CD4-positive, alpha-beta T cell (primary cell): ENCODE data around the gene GPR68. TPM values are rescaled to one million over a fixed set of nuclear protein-coding genes. Genes with fewer than 3 reads are reported as not detected.

Experiments used
- ATAC-seq: fragments of 200-7000 bp; cut with Tn5 transposase; one replicate; pipeline ENCODE4 v1.10.0; 2022; ENCODE audit warnings: mild to moderate bottlenecking; ENCODE audit not compliant: poor library complexity
- CTCF ChIA-PET: fragments of 350-600 bp; sonication (Branson Sonifier 250); formaldehyde crosslinking; loops from one replicate; lab custom pipeline; 2021; ENCODE audit warnings: antibody characterized with exemption, inconsistent platforms; lab: Charles Lee
- POLR2A ChIA-PET: fragments of 350-600 bp; sonication (Branson Sonifier 250); formaldehyde crosslinking; loops from one replicate; lab custom pipeline; 2021; ENCODE audit warnings: antibody characterized with exemption, inconsistent platforms; lab: Charles Lee
- DNase-seq, 14 experiments: peaks; one replicate each; pipeline ENCODE4 v3.0.0-alpha.2; 2013 to 2020; ENCODE audit warnings: mixed read lengths in 2 of 14
- H3K27ac ChIP-seq, 2 donors: one replicate each; pipeline versions ENCODE4 v1.5.1 to v1.7.0; 2013; ENCODE audit warnings: low read length in 2 of 2, low read depth in 1 of 2, mild to moderate bottlenecking in 1 of 2
- H3K27me3 ChIP-seq, 2 experiments: 1 replicate in 1 of 2; 2 replicates in 1 of 2; pipeline versions ENCODE4 v1.6.1 to v1.7.0; 2013; ENCODE audit warnings: low read length in 2 of 2, control low read depth in 1 of 2, mild to moderate bottlenecking in 1 of 2, moderate library complexity in 1 of 2; ENCODE audit not compliant: insufficient read depth in 2 of 2, control insufficient read depth in 1 of 2
- H3K36me3 ChIP-seq: one replicate; pipeline ENCODE4 v1.6.1; 2013; ENCODE audit warnings: low read length, control low read depth; ENCODE audit not compliant: insufficient read depth
- H3K4me1 ChIP-seq: one replicate; pipeline ENCODE4 v1.6.1; 2013; ENCODE audit warnings: low read length, control low read depth; ENCODE audit not compliant: insufficient read depth
- H3K4me3 ChIP-seq: one replicate; pipeline ENCODE4 v1.5.1; 2013; ENCODE audit warnings: mild to moderate bottlenecking, low read length, moderate library complexity
- H3K9me3 ChIP-seq, 2 experiments: 1 replicate in 1 of 2; 2 replicates in 1 of 2; pipeline versions ENCODE4 v1.6.1 to v1.7.0; 2013; ENCODE audit warnings: low read length in 2 of 2, mild to moderate bottlenecking in 2 of 2, control low read depth in 1 of 2, moderate library complexity in 1 of 2; ENCODE audit not compliant: control insufficient read depth in 1 of 2, insufficient read depth in 1 of 2
- H3K27ac Mint-ChIP-seq: one replicate; pipeline ENCODE4 v1.8.0; 2020; ENCODE audit warnings: mixed read lengths
- H3K27me3 Mint-ChIP-seq: one replicate; pipeline ENCODE4 v1.8.0; 2021; ENCODE audit warnings: mixed read lengths
- H3K36me3 Mint-ChIP-seq: one replicate; pipeline ENCODE4 v1.8.0; 2021; ENCODE audit warnings: low read depth, mixed read lengths
- H3K4me1 Mint-ChIP-seq: one replicate; pipeline ENCODE4 v1.8.0; 2021; ENCODE audit warnings: low read depth, mixed read lengths
- H3K4me3 Mint-ChIP-seq: one replicate; pipeline ENCODE4 v1.8.0; 2020; ENCODE audit warnings: mild to moderate bottlenecking, mixed read lengths
- H3K9me3 Mint-ChIP-seq: one replicate; pipeline ENCODE4 v1.8.0; 2020; ENCODE audit warnings: mixed read lengths
- intact Hi-C, 2 experiments: fragments of 100-400 bp; cut with DNase I in 1 of 2; cut with micrococcal nuclease in 1 of 2; formaldehyde crosslinking; loops; one replicate each; pipeline versions ENCODE4 v1.15.1 to v1.9.0; 2023 to 2025; cut with DNase I, micrococcal nuclease
- total RNA-seq, 174 experiments: library from RNA in 2 of 174; stranded (reverse) in 2 of 174; gene quantifications; one replicate each; pipeline ENCODE4 v1.2.3 and lab custom pipeline; 2021 to 2026
- TF ChIP-seq, protein P1 (sequence below): fragments of 200-600 bp; IDR thresholded peaks from one replicate; pipeline ENCODE4 v1.8.0; 2022; ENCODE audit warnings: antibody characterized with exemption, mild to moderate bottlenecking

The GPR68 gene
- total RNA-seq, 2 experiments from 2014 or later, result 2.8 to 2.9 TPM

GRCh38 chr14:91261986-91262549 is 17.6 kb upstream of the GPR68 start:
- H3K27ac ChIP-seq, result no peak overlapping the region

GRCh38 chr14:91261115-91261514 is 16.6 kb upstream of the GPR68 start:
- intact Hi-C loops, result loop anchor here in 1 of 2 experiments (5.0 kb wide), 1 partner anchor 34 kb away; no protein-coding TSS in a partner anchor
- Histone ChIP-seq H3K4me1 (peaks cover 60% of the 10 kb centered on the region), H3K9me3 (no peaks in the 10 kb centered on the region), H3K27ac (no peak overlapping the region), H3K36me3 (no peaks in the 10 kb centered on the region), H3K4me3 (no peak overlapping the region), H3K27me3 (no peaks in the 10 kb centered on the region)
- ATAC-seq, result peak; percentile 71
- H3K4me3 Mint-ChIP-seq, result peak overlapping the region; percentile 55
- ChIA-PET CTCF (interaction anchor here (1.2 to 1.6 kb wide), 2 partner anchors 9 to 84 kb away, joined by 4 to 7 read pairs; no protein-coding TSS in a partner anchor), POLR2A (interaction anchor here (1.2 to 11.0 kb wide), 4 partner anchors 11 to 154 kb away, joined by 3 to 178 read pairs (median 7); partner anchors contain the start of gene GPR68)
- H3K9me3 Mint-ChIP-seq, result no peaks in the 10 kb centered on the region
- DNase-seq, result peak in 6 of 14 experiments; percentile 21 to 73 (median 49)
- TF ChIP-seq, protein P1, sequence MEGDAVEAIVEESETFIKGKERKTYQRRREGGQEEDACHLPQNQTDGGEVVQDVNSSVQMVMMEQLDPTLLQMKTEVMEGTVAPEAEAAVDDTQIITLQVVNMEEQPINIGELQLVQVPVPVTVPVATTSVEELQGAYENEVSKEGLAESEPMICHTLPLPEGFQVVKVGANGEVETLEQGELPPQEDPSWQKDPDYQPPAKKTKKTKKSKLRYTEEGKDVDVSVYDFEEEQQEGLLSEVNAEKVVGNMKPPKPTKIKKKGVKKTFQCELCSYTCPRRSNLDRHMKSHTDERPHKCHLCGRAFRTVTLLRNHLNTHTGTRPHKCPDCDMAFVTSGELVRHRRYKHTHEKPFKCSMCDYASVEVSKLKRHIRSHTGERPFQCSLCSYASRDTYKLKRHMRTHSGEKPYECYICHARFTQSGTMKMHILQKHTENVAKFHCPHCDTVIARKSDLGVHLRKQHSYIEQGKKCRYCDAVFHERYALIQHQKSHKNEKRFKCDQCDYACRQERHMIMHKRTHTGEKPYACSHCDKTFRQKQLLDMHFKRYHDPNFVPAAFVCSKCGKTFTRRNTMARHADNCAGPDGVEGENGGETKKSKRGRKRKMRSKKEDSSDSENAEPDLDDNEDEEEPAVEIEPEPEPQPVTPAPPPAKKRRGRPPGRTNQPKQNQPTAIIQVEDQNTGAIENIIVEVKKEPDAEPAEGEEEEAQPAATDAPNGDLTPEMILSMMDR, result no peak
- no peaks in the 10 kb centered on the region for H3K36me3 Mint-ChIP-seq
- H3K4me1 Mint-ChIP-seq, result peaks cover 74% of the 10 kb centered on the region
- H3K27me3 Mint-ChIP-seq, result no peaks in the 10 kb centered on the region
- peak overlapping the region; percentile 45 for H3K27ac Mint-ChIP-seq

More at GRCh38 chr14:91261986-91262549, 17.6 kb upstream of the GPR68 start:
- no peaks in the 10 kb centered on the region for H3K9me3 ChIP-seq
- H3K9me3 Mint-ChIP-seq, result no peaks in the 10 kb centered on the region
- ChIA-PET CTCF (interaction anchor here (1.6 kb wide), 1 partner anchor 85 kb away, joined by 7 read pairs; no protein-coding TSS in a partner anchor), POLR2A (interaction anchor here (0.7 to 11.0 kb wide), 4 partner anchors 12 to 59 kb away, joined by 4 to 178 read pairs (median 34); partner anchors contain the start of gene GPR68)
- H3K27me3 ChIP-seq, result no peaks in the 10 kb centered on the region
- H3K36me3 Mint-ChIP-seq, result no peaks in the 10 kb centered on the region
- H3K4me1 Mint-ChIP-seq, result peaks cover 69% of the 10 kb centered on the region
- no peak for ATAC-seq
- peak overlapping the region; percentile 2 for H3K27ac Mint-ChIP-seq
- H3K27me3 Mint-ChIP-seq, result no peaks in the 10 kb centered on the region
- intact Hi-C loops, result loop anchor here (2.0 to 5.0 kb wide), 2 partner anchors 33 to 35 kb away; no protein-coding TSS in a partner anchor
- H3K36me3 ChIP-seq, result no peaks in the 10 kb centered on the region
- TF ChIP-seq, protein P1, result no peak
- H3K4me3 Mint-ChIP-seq, result no peak overlapping the region
- H3K4me3 ChIP-seq, result no peak overlapping the region
- DNase-seq, result no peak
- H3K4me1 ChIP-seq, result peaks cover 58% of the 10 kb centered on the region

DNA sequence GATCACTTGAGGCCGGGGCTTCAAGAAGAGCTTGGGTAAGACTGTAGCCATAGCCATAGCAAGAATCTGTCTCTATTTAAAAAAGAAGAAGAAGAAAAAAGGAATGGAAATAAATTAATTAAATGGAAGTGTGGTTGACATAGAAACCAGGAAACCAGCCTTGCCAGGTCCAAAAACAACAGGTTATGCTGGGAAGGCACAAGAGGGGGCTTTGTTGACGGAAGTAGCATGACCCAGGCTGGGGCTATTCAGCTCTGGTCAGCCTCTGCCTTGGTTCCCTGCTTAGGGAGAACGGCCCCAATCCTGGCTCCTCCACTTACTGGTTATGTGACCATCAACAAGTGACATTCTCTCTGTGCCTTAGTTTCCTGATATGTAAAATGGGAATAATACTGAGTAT is 14.4 kb upstream of the GPR68 start:
- POLR2A ChIA-PET, result interaction anchor here (0.6 to 11.0 kb wide), 2 partner anchors 9 to 16 kb away, joined by 3 to 178 read pairs; partner anchors contain the start of gene GPR68

More for the DNA sequence above, 14.4 kb upstream of the GPR68 start:
- Histone ChIP-seq H3K4me3 (no peak overlapping the region), H3K4me1 (peaks cover 68% of the 10 kb centered on the region), H3K27ac (no peak overlapping the region), H3K36me3 (no peaks in the 10 kb centered on the region), H3K27me3 (no peaks in the 10 kb centered on the region), H3K9me3 (no peaks in the 10 kb centered on the region)
- Mint-ChIP-seq H3K9me3 (no peaks in the 10 kb centered on the region), H3K27ac (peak overlapping the region; percentile 37), H3K27me3 (no peaks in the 10 kb centered on the region), H3K36me3 (no peaks in the 10 kb centered on the region), H3K4me3 (no peak overlapping the region), H3K4me1 (peaks cover 80% of the 10 kb centered on the region)
- intact Hi-C loops, result no loop called here
- DNase-seq, result no peak
- CTCF ChIA-PET, result interaction anchor here (1.4 kb wide), 1 partner anchor 16 kb away, joined by 3 read pairs; no protein-coding TSS in a partner anchor
- TF ChIP-seq, protein P1, result no peak
- ATAC-seq, result no peak
